ENCODE data around the gene ALPK1.

Gene ALPK1

GRCh38 chr4:112411781-112412550 is 114.8 kb downstream of the ALPK1 start:
- no peak overlapping the region for H2BK120ac ChIP-seq (ENCODE audit: low read depth, low read length)
- DNase-seq (ENCODE audit: low spot score): peak; percentile 54
- H3K9ac ChIP-seq (ENCODE audit: low read depth, low read length, poor library complexity): no peak overlapping the region
- no peak overlapping the region for H2AFZ ChIP-seq (ENCODE audit: low read length)
- no peak overlapping the region for H3K14ac ChIP-seq (ENCODE audit: low read length)
- peak overlapping the region; percentile 58 for H2BK12ac ChIP-seq (ENCODE audit: low read length)
- H3K4ac ChIP-seq (ENCODE audit: low read length): no peak overlapping the region
- H4K91ac ChIP-seq (ENCODE audit: low read depth, low read length, poor library complexity): no peak overlapping the region
- H3K4me2 ChIP-seq (ENCODE audit: insufficient read depth, low read length, poor library complexity, severe bottlenecking): peak overlapping the region; percentile 41
- peak overlapping the region; percentile 70 for H3K27ac ChIP-seq (replicated peaks; ENCODE audit: low read length)
- H3K18ac ChIP-seq (ENCODE audit: low read length): peak overlapping the region; percentile 93
- peak overlapping the region; percentile 7 for H2BK5ac ChIP-seq (ENCODE audit: low read length)
- peak overlapping the region; percentile 4 for H3K23ac ChIP-seq (ENCODE audit: low read depth, low read length, poor library complexity)
- no peaks in the 10 kb centered on the region for H3K27me3 ChIP-seq (ENCODE audit: control insufficient read depth in 3 of 3, insufficient read depth in 3 of 3, low read depth in 1 of 3, low read length in 3 of 3)
- H2BK15ac ChIP-seq (ENCODE audit: low read length): no peak overlapping the region
- peak overlapping the region; percentile 7 for H2AK5ac ChIP-seq (ENCODE audit: low read depth, low read length)
- no CpG with 5 or more reads among the region's 32 CpGs for WGBS, 2 donors (ENCODE audit: extremely low coverage in 2 of 2, insufficient read length in 2 of 2, insufficient replicate concordance in 1 of 2)
- H3K79me1 ChIP-seq (ENCODE audit: low read depth, low read length): no peaks in the 10 kb centered on the region
- no peaks in the 10 kb centered on the region for H3K9me3 ChIP-seq (replicated peaks in 1 of 2; ENCODE audit: control insufficient read depth in 2 of 2, insufficient read depth in 1 of 2, low read depth in 1 of 2, low read length in 2 of 2)
- H4K8ac ChIP-seq (ENCODE audit: low read depth, low read length): no peak overlapping the region
- H3K36me3 ChIP-seq (replicated peaks in 1 of 2; ENCODE audit: control insufficient read depth in 2 of 2, insufficient read depth in 2 of 2, low read length in 2 of 2): no peaks in the 10 kb centered on the region
- H3K4me1 ChIP-seq (ENCODE audit: control insufficient read depth in 2 of 2, insufficient read depth in 1 of 2, low read depth in 1 of 2, low read length in 2 of 2): peaks cover 0 to 9% of the 10 kb centered on the region in 2 donors
- peak overlapping the region in 1 of 2 donors; percentile 34 for H3K4me3 ChIP-seq (ENCODE audit: low read length in 2 of 2)

- H2BK15ac ChIP-seq (ENCODE audit: low read length): no peak overlapping the region
These were observed 119.3 kb downstream of the ALPK1 start for GRCh38 chr4:112416464-112416863.

GRCh38 chr4:112418092-112418491 is 120.9 kb downstream of the ALPK1 start:
- peak overlapping the region; percentile 4 for H3K4ac ChIP-seq (ENCODE audit: low read length)
- no peak overlapping the region for H3K27ac ChIP-seq (replicated peaks; ENCODE audit: low read length)
- no peak overlapping the region for H3K4me2 ChIP-seq (ENCODE audit: insufficient read depth, low read length, poor library complexity, severe bottlenecking)
- peak overlapping the region; percentile 64 for H2BK120ac ChIP-seq (ENCODE audit: low read depth, low read length)
- H3K9ac ChIP-seq (ENCODE audit: low read depth, low read length, poor library complexity): no peak overlapping the region
- H3K18ac ChIP-seq (ENCODE audit: low read length): peak overlapping the region; percentile 42
- no peaks in the 10 kb centered on the region for H3K36me3 ChIP-seq (replicated peaks in 1 of 2; ENCODE audit: control insufficient read depth in 2 of 2, insufficient read depth in 2 of 2, low read length in 2 of 2)
- no peak overlapping the region for H3K14ac ChIP-seq (ENCODE audit: low read length)
- peak overlapping the region in 1 of 2 donors; percentile 28 for H3K4me3 ChIP-seq (ENCODE audit: low read length in 2 of 2)
- no peaks in the 10 kb centered on the region for H3K79me1 ChIP-seq (ENCODE audit: low read depth, low read length)
- no peak overlapping the region for H4K8ac ChIP-seq (ENCODE audit: low read depth, low read length)
- no peak for DNase-seq (ENCODE audit: low spot score)
- H3K27me3 ChIP-seq (ENCODE audit: control insufficient read depth in 3 of 3, insufficient read depth in 3 of 3, low read depth in 1 of 3, low read length in 3 of 3): peaks cover 0 to 2% (median 0%) of the 10 kb centered on the region in 3 experiments
- no peak overlapping the region for H4K91ac ChIP-seq (ENCODE audit: low read depth, low read length, poor library complexity)
- no peak overlapping the region for H2BK5ac ChIP-seq (ENCODE audit: low read length)
- H2AFZ ChIP-seq (ENCODE audit: low read length): no peak overlapping the region
- H2AK5ac ChIP-seq (ENCODE audit: low read depth, low read length): peak overlapping the region; percentile 24
- H3K23ac ChIP-seq (ENCODE audit: low read depth, low read length, poor library complexity): no peak overlapping the region
- H2BK15ac ChIP-seq (ENCODE audit: low read length): peak overlapping the region; percentile 77
- WGBS, 2 donors (ENCODE audit: extremely low coverage in 2 of 2, insufficient read length in 2 of 2, insufficient replicate concordance in 1 of 2): no CpG with 5 or more reads among the region's 10 CpGs
- H3K4me1 ChIP-seq (ENCODE audit: control insufficient read depth in 2 of 2, insufficient read depth in 1 of 2, low read depth in 1 of 2, low read length in 2 of 2): peaks cover 0 to under 1% of the 10 kb centered on the region in 2 donors
- peaks cover 0 to 4% of the 10 kb centered on the region in 2 donors for H3K9me3 ChIP-seq (replicated peaks in 1 of 2; ENCODE audit: control insufficient read depth in 2 of 2, insufficient read depth in 1 of 2, low read depth in 1 of 2, low read length in 2 of 2)
- no peak overlapping the region for H2BK12ac ChIP-seq (ENCODE audit: low read length)

More at GRCh38 chr4:112416464-112416863, 119.3 kb downstream of the ALPK1 start:
- DNase-seq (ENCODE audit: low spot score): no peak
- H3K9me3 ChIP-seq (replicated peaks in 1 of 2; ENCODE audit: control insufficient read depth in 2 of 2, insufficient read depth in 1 of 2, low read depth in 1 of 2, low read length in 2 of 2): peaks cover 0 to 4% of the 10 kb centered on the region in 2 donors
- no peak overlapping the region for H2BK12ac ChIP-seq (ENCODE audit: low read length)
- H2BK5ac ChIP-seq (ENCODE audit: low read length): no peak overlapping the region
- no peak overlapping the region for H2AK5ac ChIP-seq (ENCODE audit: low read depth, low read length)
- no peak overlapping the region for H4K8ac ChIP-seq (ENCODE audit: low read depth, low read length)
- H4K91ac ChIP-seq (ENCODE audit: low read depth, low read length, poor library complexity): no peak overlapping the region
- no peak overlapping the region for H3K27ac ChIP-seq (replicated peaks; ENCODE audit: low read length)
- H3K36me3 ChIP-seq (replicated peaks in 1 of 2; ENCODE audit: control insufficient read depth in 2 of 2, insufficient read depth in 2 of 2, low read length in 2 of 2): no peaks in the 10 kb centered on the region
- no peak overlapping the region for H3K14ac ChIP-seq (ENCODE audit: low read length)
- H3K4me2 ChIP-seq (ENCODE audit: insufficient read depth, low read length, poor library complexity, severe bottlenecking): no peak overlapping the region
- no peak overlapping the region for H3K4me3 ChIP-seq (ENCODE audit: low read length in 2 of 2)
- no peaks in the 10 kb centered on the region for H3K79me1 ChIP-seq (ENCODE audit: low read depth, low read length)
- H2AFZ ChIP-seq (ENCODE audit: low read length): no peak overlapping the region
- no peak overlapping the region for H3K23ac ChIP-seq (ENCODE audit: low read depth, low read length, poor library complexity)
- H3K18ac ChIP-seq (ENCODE audit: low read length): no peak overlapping the region
- H3K27me3 ChIP-seq (ENCODE audit: control insufficient read depth in 3 of 3, insufficient read depth in 3 of 3, low read depth in 1 of 3, low read length in 3 of 3): no peaks in the 10 kb centered on the region
- no peak overlapping the region for H3K4ac ChIP-seq (ENCODE audit: low read length)
- WGBS, 2 donors (ENCODE audit: extremely low coverage in 2 of 2, insufficient read length in 2 of 2, insufficient replicate concordance in 1 of 2): no CpG with 5 or more reads among the region's 3 CpGs
- H2BK120ac ChIP-seq (ENCODE audit: low read depth, low read length): no peak overlapping the region
- H3K4me1 ChIP-seq (ENCODE audit: control insufficient read depth in 2 of 2, insufficient read depth in 1 of 2, low read depth in 1 of 2, low read length in 2 of 2): peaks cover 0 to 8% of the 10 kb centered on the region in 2 donors
- no peak overlapping the region for H3K9ac ChIP-seq (ENCODE audit: low read depth, low read length, poor library complexity)

GRCh38 chr4:112421911-112422310 is 124.7 kb downstream of the ALPK1 start:
- no peak overlapping the region for H3K9ac ChIP-seq (ENCODE audit: low read depth, low read length, poor library complexity)
- H2BK5ac ChIP-seq (ENCODE audit: low read length): no peak overlapping the region
- H4K91ac ChIP-seq (ENCODE audit: low read depth, low read length, poor library complexity): no peak overlapping the region
- H4K8ac ChIP-seq (ENCODE audit: low read depth, low read length): no peak overlapping the region
- no peak overlapping the region for H3K4me2 ChIP-seq (ENCODE audit: insufficient read depth, low read length, poor library complexity, severe bottlenecking)
- no peaks in the 10 kb centered on the region for H3K79me1 ChIP-seq (ENCODE audit: low read depth, low read length)
- H3K9me3 ChIP-seq (replicated peaks in 1 of 2; ENCODE audit: control insufficient read depth in 2 of 2, insufficient read depth in 1 of 2, low read depth in 1 of 2, low read length in 2 of 2): peaks cover 0 to 4% of the 10 kb centered on the region in 2 donors
- H3K4me3 ChIP-seq (ENCODE audit: low read length in 2 of 2): no peak overlapping the region
- H3K27ac ChIP-seq (replicated peaks; ENCODE audit: low read length): no peak overlapping the region
- no peak overlapping the region for H2AFZ ChIP-seq (ENCODE audit: low read length)
- no peak overlapping the region for H3K23ac ChIP-seq (ENCODE audit: low read depth, low read length, poor library complexity)
- H3K14ac ChIP-seq (ENCODE audit: low read length): no peak overlapping the region
- H3K27me3 ChIP-seq (ENCODE audit: control insufficient read depth in 3 of 3, insufficient read depth in 3 of 3, low read depth in 1 of 3, low read length in 3 of 3): peaks cover 0 to 2% (median 0%) of the 10 kb centered on the region in 3 experiments
- DNase-seq (ENCODE audit: low spot score): no peak
- no CpG with 5 or more reads among the region's 7 CpGs for WGBS, 2 donors (ENCODE audit: extremely low coverage in 2 of 2, insufficient read length in 2 of 2, insufficient replicate concordance in 1 of 2)
- no peak overlapping the region for H2BK12ac ChIP-seq (ENCODE audit: low read length)
- H3K4me1 ChIP-seq (ENCODE audit: control insufficient read depth in 2 of 2, insufficient read depth in 1 of 2, low read depth in 1 of 2, low read length in 2 of 2): peaks cover 0 to 3% of the 10 kb centered on the region in 2 donors
- no peak overlapping the region for H2BK120ac ChIP-seq (ENCODE audit: low read depth, low read length)
- no peak overlapping the region for H2AK5ac ChIP-seq (ENCODE audit: low read depth, low read length)
- H2BK15ac ChIP-seq (ENCODE audit: low read length): no peak overlapping the region
- no peaks in the 10 kb centered on the region for H3K36me3 ChIP-seq (replicated peaks in 1 of 2; ENCODE audit: control insufficient read depth in 2 of 2, insufficient read depth in 2 of 2, low read length in 2 of 2)
- H3K18ac ChIP-seq (ENCODE audit: low read length): no peak overlapping the region
- no peak overlapping the region for H3K4ac ChIP-seq (ENCODE audit: low read length)
